HG03460 (cell line): Measurements from ENCODE around the gene PC.
"Not testable (repeated sequence)": the region's sequence is repeated elsewhere in the genome, so short reads cannot be mapped to it uniquely, and the experiment has no call there.

ENCODE experiments used
- ATAC-seq: cut with Tn5 transposase; IDR thresholded peaks from one replicate; pipeline ENCODE4 v1.9.1; 2021; ENCODE audit not compliant: unreplicated experiment

The PC gene, protein sequence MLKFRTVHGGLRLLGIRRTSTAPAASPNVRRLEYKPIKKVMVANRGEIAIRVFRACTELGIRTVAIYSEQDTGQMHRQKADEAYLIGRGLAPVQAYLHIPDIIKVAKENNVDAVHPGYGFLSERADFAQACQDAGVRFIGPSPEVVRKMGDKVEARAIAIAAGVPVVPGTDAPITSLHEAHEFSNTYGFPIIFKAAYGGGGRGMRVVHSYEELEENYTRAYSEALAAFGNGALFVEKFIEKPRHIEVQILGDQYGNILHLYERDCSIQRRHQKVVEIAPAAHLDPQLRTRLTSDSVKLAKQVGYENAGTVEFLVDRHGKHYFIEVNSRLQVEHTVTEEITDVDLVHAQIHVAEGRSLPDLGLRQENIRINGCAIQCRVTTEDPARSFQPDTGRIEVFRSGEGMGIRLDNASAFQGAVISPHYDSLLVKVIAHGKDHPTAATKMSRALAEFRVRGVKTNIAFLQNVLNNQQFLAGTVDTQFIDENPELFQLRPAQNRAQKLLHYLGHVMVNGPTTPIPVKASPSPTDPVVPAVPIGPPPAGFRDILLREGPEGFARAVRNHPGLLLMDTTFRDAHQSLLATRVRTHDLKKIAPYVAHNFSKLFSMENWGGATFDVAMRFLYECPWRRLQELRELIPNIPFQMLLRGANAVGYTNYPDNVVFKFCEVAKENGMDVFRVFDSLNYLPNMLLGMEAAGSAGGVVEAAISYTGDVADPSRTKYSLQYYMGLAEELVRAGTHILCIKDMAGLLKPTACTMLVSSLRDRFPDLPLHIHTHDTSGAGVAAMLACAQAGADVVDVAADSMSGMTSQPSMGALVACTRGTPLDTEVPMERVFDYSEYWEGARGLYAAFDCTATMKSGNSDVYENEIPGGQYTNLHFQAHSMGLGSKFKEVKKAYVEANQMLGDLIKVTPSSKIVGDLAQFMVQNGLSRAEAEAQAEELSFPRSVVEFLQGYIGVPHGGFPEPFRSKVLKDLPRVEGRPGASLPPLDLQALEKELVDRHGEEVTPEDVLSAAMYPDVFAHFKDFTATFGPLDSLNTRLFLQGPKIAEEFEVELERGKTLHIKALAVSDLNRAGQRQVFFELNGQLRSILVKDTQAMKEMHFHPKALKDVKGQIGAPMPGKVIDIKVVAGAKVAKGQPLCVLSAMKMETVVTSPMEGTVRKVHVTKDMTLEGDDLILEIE

DNA sequence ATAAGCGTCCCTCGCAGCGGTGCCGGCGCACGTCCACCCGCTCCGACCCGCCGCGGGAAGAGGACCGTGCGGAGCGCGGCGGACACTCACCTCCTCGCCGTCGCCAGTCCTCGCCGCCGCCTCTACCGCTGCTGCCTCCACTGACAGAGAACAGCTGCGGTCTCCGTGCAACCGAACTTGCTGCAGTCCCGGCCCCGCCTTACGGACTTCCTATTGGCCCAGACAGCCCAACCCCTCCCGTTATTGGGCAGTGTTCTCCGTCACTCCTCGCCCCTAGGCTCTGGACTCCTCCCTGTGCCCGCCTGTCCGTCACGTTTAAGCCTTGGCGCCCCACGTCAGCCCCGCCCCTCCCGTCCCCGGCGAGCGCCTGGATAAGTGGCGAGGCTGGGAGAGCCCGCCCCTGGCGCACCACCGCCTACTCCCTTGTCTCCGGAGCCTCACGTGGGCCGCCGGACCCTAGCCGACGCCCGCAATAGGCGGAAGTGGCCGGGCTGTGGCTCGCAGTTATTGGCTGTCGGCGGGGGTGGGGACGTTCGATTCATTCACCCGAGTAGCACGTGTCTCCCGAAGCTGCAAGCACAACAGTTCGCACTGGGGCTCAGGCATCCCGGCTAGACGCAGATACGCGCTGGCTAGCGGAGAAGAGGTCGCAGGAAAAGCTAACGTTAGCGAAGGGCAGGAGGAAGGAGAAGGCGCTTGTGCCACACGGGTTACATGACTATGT is at the start of gene PC:
Gene PC, minus strand, starts transcription at position 152 of the 724 bp plus-strand sequence. CDS start 86,224 bp downstream, outside the sequence.
- peak; percentile 96 for ATAC-seq

DNA sequence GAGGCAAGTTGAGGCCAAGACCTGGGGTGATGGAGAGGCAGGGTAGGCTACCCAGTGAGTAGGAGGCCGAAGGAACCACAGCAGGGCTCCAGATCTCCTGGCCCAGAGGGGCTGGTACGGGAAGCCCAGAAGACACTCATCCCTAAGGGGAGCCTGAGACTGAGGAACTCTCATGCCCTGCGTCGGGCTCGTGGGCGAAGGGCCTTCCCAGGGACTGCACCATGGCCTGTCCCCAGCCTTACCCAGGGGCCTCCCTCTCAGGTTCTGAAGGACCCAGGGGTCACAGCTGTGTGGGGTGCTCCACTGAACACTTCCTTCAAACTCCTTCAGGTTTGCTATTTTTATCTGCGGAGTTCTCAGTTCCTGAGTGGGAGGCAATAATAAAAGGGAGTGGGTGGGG is 48.9 kb upstream of the PC start:
- ATAC-seq: no peak

DNA sequence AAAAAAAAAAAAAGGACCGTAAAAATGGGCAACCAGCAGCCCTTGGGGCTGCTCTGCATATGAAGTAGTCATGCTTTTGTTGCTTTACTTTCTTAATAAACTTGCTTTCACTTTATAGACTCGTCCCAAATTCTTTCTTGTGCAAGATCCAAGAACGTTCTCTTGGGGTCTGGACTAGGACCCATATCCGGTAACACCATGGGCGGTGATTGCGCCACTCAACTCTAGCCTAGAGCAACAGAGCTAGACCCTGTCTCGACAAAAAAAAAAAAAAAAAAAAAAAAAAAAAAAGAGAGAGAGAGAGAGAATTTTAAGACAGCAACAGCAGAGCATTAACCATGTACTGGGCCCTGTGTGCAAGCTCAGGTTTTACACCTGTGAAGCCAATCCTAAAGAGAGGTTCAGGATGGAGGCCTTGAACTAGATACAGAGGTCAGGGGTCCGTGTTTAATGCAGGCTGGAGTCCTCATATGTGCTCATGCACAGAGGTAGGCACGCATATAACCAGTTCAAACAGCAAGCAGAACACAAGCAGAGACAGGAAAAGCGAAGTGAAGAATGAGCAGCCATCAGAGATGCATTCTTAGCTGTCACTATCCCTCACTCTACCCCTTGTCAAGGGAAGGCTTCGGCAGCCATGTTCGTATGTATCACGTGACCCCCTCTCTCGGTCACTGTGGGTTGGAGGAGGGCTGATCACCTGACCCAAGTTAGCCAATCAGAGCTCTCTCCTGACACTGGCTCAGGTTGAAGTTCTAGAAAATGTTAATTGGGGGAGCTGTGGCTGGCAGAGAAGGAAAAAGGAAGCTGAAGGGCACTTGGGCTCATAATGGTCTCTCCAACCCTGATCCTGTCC is 48.1 kb upstream of the PC start:
- no peak for ATAC-seq

DNA sequence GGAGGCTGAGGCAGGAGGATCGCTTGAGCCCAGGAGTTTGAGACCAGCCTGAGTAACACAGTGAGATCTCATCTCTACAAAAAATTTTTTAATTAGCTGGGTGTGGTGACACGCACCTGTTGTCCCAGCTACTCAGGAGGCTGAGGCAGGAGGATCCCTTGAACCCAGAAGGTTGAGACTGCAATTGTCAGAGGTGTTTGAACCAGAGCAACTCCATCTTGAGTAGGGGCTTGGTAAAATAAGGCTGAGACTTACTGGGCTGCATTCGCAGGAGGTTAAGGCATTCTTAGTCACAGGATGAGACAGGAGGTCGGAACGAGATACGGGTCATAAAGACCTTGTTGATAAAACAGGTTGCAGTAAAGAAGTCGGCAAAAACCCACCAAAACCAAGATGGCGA is 47.0 kb upstream of the PC start:
- not testable (repeated sequence) for ATAC-seq

DNA sequence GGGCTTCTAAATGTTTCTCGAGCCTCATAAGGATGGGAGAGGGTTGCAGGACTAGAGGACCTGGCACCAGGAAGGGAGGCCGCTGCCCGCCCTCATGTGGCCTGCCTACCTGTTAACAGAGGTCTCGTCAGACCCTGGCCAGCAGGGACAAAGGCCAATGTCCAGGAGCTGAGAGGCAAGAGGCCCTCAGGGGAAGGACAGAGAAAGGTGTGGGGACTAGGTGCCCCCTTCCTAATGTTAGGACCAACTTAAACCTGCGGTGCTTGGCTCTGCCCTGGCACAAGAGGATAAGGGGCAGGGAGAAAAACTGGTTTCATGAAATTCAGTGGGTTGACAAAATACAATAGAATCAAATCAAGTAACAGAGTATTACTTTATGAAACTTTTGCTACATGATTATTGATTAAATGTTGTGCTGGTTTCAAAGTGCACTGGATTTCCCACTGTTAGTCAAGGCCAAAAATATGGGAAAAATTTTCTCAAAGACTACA is 44.8 kb upstream of the PC start:
- ATAC-seq: no peak

DNA sequence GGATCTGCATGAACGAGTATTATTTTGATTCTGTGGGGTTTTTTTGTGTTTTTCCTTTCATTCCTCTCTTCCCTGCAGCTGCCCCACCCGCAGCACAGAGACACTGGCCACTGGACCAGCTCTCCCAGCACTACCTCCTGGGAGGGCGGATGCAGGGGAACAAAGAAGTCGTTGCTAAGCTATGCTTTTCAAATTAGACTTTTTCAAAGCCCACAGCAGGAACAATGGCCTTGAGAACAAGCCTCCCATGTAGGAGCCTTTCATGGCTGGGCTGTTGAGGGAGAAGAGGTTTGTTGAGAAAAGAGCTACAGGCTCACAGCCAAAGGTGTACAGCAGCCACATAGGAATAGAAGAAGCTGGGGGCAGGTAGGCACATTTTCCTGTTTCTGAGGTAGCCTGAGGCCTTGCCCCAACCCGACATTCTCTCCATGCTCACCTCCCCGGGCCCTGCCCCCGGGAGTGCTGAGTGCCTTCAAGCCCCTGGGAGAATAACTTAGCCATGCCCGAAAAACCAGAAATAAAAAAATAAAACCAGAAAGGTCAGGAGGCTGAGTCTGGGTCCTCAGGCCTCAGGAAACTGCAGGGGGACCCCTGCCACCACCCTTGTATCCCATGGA is 44.2 kb upstream of the PC start:
- ATAC-seq: no peak

DNA sequence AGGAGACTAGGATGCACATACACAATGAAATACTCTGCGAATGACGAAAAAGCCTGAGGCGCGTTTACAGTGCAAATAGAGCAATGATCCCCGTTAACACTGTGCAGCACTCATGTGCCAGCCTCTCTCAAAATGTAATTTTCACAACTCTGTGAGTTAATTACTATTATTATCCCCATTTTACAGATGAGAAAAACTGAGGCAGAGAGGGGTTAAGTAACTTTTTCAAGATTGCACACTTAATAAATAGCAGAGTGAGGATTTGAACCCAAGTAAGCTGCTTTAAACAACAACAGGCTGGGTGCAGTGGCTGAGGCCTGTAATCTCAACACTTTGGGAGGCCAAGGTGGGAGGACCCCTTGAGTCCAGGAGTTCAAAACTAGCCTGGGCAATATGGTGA is 43.1 kb upstream of the PC start:
- no peak for ATAC-seq

DNA sequence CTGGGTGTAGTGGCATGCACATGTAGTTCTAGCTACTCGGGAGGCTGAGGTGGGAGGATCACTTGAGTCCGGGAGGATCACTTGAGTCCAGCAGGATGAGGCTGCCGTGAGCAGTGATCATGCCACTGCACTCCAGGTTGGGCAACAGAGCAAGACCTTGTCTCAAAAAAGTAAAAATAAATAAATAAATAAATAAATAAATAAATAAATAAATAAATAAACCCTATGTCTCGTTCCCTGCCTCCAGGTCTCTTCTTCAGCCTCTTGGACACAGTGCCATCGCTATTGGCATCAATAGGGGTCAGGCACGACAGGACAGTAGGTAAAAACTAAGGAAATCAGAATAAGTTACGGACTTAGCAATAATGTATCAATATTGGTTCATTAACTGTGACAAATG is 41.4 kb upstream of the PC start:
- ATAC-seq: no peak

DNA sequence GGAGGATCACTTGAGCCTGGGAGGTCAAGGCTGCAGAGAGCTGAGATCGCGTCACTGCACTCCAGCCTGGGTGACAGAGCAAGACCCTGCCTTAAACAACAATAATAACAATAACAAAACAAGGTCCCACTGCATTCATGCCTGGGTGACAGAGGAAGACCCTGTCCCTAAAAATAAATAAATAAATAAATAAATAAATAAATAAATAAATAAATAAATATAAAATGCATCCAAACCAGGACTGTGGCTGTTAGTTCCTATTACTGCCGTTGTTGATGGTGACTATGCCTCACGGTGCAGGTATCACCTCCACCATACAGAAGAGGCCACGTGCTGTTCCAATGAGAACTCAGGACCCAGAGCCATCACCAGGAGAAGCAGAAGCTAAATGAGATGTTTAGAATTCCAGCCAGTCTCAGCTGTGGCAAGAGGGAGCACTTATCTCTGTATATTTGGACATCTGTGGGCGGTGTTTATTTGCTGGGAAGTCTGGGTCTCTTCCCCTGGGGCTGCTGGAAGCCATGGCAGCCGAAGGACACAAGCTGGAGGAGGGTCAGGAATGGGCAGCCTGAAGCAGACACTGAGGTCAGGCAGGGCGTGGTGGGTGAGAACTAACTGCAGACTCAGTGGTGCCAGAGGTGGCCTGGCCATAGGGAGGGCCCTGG is 38.6 kb upstream of the PC start:
- ATAC-seq: no peak

DNA sequence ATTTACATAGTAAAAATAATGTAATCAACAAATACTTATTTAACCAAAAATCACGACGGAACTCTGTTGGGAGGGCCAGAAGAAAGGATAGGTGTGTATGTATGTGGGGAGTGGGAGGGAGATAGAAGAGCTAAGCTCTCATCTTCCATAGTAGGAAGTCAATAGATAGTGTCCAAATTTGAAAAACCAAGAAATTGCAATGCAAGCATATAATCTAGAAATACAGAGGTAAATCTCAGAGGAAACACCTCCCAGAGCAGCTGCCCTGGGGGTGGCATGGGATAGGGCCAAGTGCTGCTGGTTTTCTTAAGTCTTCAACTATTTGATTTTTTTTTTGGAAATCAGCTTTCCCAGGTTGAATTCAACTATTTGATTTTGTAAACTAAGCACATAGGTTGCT is 33.9 kb upstream of the PC start:
- ATAC-seq: no peak

DNA sequence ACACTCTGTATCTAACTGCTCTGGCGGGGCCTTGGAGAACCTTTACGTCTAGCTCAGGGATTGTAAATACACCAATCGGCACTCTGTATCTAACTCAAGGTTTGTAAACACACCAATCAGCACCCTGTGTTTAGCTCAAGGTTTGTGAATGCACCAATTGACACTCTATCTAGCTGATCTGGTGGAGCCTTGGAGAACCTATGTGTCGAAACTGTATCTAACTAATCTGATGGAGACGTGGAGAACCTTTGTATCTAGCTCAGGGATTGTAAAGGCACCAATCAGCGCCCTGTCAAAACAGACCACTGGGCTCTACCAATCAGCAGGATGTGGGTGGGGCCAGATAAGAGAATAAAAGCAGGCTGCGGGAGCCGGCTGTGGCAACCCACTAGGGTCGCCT is 31.2 kb upstream of the PC start:
- ATAC-seq: not testable (repeated sequence)

DNA sequence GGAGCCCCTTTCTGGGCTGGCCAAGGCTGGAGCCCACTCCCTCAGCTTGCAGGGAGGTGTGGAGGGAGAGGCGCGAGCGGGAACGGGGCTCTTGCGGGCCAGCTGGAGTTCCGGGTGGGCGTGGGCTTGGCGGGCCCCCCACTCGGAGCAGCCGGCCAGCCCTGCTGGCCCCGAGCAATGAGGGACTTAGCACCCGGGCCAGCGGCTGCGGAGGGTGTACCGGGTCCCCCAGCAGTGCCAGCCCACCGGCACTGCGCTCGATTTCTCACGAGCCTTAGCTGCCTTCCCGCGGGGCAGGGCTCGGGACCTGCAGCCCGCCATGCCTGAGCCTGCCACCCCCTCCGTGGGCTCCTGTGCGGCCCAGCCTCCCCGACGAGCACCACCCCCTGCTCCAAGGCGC is 30.6 kb upstream of the PC start:
- ATAC-seq: not testable (repeated sequence)

DNA sequence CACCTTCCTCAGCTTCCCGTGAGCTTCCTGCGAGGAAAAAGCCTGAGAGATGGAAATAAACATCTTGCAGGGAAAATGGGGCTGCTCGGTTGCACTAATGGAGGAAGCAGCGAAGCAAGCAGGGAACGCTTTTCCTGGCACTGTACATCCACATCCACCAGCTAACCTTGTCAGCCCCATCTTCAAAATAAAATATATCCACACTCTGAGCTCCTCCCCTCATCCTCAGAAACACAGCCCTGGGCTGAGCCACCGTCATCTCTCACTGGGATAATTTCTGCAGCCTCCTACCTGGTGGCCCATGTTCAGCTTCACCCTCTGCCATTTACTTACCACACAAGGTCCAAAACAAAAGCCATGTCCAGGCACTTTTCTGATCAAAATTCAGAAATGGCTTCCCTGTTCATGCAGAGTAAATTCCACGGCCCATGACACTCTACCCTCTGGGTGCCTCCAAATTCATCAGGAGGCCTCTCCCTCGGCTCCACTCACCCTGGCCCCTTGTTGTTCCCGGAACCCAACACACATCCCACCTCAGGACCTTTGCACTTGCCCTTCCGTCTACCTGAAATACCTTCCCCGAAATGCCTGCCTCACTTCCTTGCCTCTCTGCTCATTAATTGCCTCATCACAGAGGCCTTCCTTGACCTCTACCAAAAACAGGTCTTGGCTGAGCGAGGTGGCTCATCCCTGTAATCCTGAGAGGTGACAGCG is 29.9 kb upstream of the PC start:
- ATAC-seq: no peak

DNA sequence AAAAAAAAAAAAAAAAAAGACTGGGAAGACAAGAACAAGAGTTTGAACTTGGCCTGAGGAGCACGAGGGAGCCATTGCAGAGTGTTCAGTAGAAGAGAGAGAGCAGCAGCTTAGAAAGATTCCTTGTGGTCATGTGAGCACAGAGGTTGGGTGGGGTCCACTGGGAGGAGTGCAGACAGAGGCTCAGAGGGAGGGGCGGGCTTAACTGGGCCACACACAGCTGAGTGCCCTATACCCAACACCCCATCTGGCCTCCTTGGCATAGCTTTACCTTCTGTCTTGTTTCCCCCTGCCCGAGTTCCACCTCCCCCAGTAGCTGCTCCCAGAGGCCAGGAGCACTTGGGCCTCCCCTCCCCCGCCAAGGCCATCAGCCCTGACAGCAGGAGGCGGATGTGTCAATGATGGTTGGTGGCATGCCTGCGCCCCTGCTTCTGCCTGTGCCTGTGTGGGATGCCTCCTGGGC is 29.0 kb upstream of the PC start:
- no peak for ATAC-seq

DNA sequence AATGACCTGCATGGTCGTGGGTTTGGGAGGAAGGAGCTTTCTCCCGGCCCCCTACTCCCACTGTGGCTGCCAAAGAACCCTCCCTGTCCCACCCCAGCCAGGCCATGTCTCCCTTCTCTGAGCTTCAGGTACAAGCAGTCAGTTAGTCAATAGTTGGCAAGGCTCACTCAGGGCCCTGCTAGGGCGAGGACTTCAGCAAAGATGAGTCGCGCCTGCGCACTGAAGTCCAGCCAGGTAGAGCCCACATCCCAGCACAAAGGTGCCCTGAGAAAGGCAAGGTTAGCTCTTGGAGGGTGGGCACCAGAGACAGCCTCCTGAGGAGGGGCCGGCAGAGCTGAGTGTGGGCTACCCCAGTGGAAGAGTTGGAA is 28.0 kb upstream of the PC start:
- ATAC-seq: no peak

DNA sequence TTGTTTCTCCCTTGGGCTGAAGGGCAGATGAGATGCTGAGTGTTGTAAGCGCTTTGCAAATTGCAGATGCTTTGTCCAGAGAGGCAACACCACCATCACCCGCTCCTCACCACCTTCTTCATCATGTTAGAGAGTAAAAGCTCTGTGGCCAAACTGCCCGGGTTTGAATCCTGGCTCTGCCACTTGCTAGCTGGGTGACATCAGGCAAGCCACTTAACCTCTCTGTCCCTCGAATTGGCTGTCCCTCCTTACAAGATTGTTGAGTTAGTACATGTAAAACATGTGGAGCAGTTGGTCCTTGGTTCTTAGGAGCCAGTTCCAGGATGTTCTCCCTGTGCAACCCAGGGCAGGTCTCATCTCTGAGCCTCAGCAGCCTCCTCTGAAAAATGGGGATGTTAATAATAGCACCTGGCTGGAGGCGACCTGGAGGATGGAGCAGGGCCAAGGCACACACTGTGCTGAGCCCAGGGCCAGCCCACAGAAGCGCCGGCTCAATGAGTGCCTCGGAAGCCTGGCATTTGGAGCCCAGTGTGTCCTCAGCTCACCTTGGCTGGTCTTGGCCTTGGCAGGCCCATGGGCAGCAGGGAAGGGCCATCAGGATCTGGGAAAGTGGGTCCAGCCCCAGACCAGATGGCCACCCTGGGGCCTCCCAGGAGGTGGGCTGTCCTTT is 27.5 kb upstream of the PC start:
- ATAC-seq: no peak

DNA sequence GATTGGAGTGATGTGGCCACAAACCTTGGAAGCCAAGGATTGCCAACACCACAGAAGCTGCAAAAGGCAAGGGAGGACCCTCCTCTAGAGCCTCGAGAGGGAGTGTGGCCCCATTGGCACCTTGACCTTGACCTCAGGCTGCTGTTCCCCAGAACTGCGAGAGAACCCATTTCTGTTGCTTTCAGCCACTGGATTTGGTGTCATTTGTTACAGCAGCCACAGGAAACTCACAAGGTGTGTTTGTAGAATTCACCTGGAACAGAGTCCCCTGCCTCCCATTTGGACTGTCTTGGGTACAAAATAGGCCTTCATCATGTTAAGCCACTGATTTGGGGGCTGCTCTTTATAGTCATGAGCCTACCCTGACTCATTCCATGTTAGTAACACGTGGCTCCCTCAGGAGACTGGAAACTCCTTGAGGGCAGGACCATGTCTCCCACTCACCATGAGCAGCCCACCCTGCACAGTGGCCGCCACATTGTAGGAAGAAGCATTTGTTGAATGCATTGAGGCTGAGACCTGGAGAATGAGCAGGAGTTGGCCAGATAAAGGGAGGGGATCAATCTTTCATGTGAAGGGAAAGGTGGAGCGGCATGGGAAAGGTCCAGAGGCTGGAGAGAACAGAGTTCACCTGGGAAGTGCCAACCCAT is 25.2 kb upstream of the PC start:
- no peak for ATAC-seq
